GM21737 (cell line): ENCODE results near the gene OSCP1.
"Not testable (repeated sequence)": the region's sequence is repeated elsewhere in the genome, so short reads cannot be mapped to it uniquely, and the experiment has no call there.

ENCODE experiments used
- ATAC-seq: cut with Tn5 transposase; IDR thresholded peaks from one replicate; pipeline ENCODE4 v1.9.1; 2021; ENCODE audit warnings: mild to moderate bottlenecking, moderate library complexity; ENCODE audit not compliant: unreplicated experiment

Gene OSCP1

GRCh38 chr1:36450270-36450918, at the start of gene OSCP1:
Gene OSCP1, minus strand, starts transcription at chr1:36450451. Its CDS starts 82 bp downstream, at chr1:36450369.
- ATAC-seq: peak; percentile 95

GRCh38 chr1:36497207-36497606, 47.0 kb upstream of the OSCP1 start:
- ATAC-seq: no peak

- ATAC-seq: no peak
Observed at GRCh38 chr1:36494971-36495370, 44.7 kb upstream of the OSCP1 start.

- ATAC-seq: no peak
Observed at GRCh38 chr1:36493524-36493923, 43.3 kb upstream of the OSCP1 start.

DNA sequence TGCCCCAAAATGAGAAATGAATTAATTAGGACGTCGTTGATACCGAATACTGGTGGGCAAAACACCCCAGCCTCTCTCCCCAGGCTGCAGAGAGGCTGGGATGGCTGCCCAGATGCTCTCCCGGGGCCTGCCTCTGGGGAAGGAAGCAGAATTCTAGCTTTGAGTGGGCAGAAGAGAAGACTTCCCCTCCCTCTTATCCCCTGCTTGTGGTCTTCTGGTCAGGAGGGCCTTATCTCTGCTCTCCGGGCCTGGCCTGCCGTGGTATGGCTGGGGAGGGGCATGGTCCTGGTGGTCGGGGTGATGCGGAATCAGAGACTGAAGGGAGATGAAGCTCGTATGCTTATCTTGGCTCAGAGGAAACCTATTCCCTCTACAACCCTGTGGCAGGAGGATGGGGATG, 42.2 kb upstream of the OSCP1 start:
- ATAC-seq: no peak

- not testable (repeated sequence) for ATAC-seq
Observed at GRCh38 chr1:36489258-36490051, 39.2 kb upstream of the OSCP1 start.

DNA sequence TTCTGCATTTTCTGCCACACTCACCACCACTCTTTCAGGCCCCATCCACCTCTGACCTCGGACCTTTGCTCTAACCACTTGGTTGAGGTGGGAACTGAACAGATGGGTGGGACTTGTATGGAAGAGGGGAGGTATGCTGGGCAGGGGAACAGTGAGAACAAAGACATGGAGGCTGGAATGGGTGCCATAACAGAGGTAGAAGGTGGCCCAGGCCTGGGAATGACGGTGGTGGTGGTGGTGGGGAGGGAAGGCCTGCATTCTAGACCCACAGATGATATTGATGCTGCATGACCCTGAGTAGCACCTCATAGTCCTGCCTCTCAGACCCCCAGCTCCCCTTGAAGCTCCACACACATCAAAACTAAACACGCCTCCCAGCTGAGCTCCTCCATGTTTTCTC, 37.7 kb upstream of the OSCP1 start:
- no peak for ATAC-seq

GRCh38 chr1:36487336-36487725, 37.1 kb upstream of the OSCP1 start:
- not testable (repeated sequence) for ATAC-seq

GRCh38 chr1:36486439-36487335, 36.4 kb upstream of the OSCP1 start:
- no peak for ATAC-seq

- ATAC-seq: no peak
Observed at GRCh38 chr1:36486093-36486438, 35.8 kb upstream of the OSCP1 start.

DNA sequence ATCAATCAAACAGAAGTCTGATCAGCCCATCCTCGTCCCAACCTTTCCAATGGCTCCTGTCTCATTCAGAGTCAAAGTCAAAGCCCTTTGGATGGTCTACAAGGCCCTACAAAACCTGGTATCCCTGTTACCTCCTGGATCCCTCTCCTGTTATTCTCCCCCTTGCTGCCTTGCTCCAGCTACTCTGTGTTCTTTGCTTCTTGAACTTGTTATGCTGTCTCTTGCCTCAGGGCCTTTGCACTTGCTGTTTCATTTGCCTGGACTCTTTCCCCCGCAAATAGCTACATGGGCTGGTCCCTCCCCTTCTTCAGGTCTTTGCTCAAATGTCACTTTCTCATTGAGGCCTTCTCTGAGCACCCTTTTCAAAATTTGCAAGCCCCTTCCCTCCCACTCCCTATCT, 33.8 kb upstream of the OSCP1 start:
- no peak for ATAC-seq

GRCh38 chr1:36482724-36483388, 32.6 kb upstream of the OSCP1 start, which contains the start of gene CSF3R:
Gene CSF3R, minus strand, starts transcription at chr1:36482913. Its CDS starts 3,417 bp downstream, at chr1:36479496.
- no peak for ATAC-seq

GRCh38 chr1:36481771-36482723, 31.8 kb upstream of the OSCP1 start:
- ATAC-seq: no peak

- no peak for ATAC-seq
Observed at GRCh38 chr1:36481091-36481490, 30.8 kb upstream of the OSCP1 start.

- ATAC-seq: no peak
Observed at GRCh38 chr1:36480161-36480560, 29.9 kb upstream of the OSCP1 start.

- no peak for ATAC-seq
Observed at GRCh38 chr1:36479505-36480051, 29.3 kb upstream of the OSCP1 start.

- not testable (repeated sequence) for ATAC-seq
Observed at GRCh38 chr1:36477615-36478014, 27.4 kb upstream of the OSCP1 start.

- no peak for ATAC-seq
Observed at GRCh38 chr1:36476945-36477344, 26.7 kb upstream of the OSCP1 start.

DNA sequence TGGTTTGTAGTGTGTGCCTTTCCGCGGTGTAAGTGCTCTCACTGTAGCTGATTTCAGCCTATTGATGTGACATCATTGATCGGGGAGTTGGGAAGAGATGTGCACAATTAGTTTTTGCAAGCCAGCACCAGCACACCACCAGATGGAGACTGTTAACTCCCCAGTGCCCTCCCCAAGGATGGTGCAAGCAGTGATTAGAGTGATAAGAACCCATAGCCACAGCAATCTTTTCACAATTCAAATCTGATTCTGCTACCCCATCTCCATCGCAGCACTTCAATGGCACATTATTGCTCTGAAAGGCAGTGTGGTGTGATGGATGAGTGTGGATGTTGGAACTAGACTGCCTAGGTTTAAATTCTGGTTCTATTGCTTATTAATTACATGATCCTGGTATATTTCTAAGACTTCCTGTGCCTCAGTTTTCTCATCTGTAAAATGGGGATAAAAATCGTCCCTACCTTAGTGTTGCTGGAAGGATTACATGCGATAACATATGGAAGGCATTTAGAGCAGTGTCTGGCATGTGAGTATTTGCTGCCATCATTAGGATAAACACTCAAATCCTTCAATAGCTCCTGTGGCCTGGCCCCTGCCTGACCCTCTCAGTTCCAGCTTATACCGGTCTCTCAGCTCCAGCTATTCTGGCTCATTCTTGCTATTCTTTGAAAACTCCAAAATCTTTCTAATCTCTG, 25.8 kb upstream of the OSCP1 start:
- ATAC-seq: no peak
